PC-3 (cell line): ENCODE results near the gene BMPER.

Source experiments
- EZH2 ChIP-seq: fragments of 300-600 bp; sonication (generic); IDR thresholded peaks from one replicate; pipeline ENCODE4 v1.6.1; 2017; ENCODE audit warnings: antibody characterized with exemption, mild to moderate bottlenecking, low read length; ENCODE audit not compliant: unreplicated experiment
- EZH2phosphoT487 ChIP-seq: fragments of 300-600 bp; sonication (generic); IDR thresholded peaks from 2 replicates; pipeline ENCODE4 v1.6.1; 2018; ENCODE audit warnings: mild to moderate bottlenecking, antibody characterized with exemption, low read length, borderline replicate concordance
- TF ChIP-seq, protein P1 (sequence below): fragments of 300-600 bp; sonication (generic); conservative IDR thresholded peaks from 2 replicates; pipeline ENCODE4 v1.5.1; 2017; ENCODE audit warnings: antibody characterized with exemption, low read depth, mild to moderate bottlenecking, low read length

DNA sequence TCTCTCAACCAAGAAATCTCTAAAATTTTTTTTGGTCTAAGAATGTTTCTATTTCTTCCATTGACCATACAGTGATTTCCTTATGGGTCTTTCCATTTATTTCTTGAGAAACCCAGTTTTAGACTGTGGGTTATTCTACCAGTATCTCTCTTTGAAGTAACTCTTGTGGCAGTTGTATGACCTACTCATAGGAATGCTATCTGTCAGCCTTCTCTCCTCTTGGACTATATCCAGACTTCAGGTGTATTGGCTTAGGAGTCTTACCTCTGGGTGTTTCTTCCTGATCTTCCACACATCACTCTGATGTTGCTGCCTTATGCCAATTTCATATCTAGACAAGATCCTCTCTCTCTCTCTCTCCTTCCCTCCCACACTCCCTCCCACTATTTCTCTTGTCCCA lies 178.1 kb downstream of the BMPER start:
- TF ChIP-seq, protein P1, sequence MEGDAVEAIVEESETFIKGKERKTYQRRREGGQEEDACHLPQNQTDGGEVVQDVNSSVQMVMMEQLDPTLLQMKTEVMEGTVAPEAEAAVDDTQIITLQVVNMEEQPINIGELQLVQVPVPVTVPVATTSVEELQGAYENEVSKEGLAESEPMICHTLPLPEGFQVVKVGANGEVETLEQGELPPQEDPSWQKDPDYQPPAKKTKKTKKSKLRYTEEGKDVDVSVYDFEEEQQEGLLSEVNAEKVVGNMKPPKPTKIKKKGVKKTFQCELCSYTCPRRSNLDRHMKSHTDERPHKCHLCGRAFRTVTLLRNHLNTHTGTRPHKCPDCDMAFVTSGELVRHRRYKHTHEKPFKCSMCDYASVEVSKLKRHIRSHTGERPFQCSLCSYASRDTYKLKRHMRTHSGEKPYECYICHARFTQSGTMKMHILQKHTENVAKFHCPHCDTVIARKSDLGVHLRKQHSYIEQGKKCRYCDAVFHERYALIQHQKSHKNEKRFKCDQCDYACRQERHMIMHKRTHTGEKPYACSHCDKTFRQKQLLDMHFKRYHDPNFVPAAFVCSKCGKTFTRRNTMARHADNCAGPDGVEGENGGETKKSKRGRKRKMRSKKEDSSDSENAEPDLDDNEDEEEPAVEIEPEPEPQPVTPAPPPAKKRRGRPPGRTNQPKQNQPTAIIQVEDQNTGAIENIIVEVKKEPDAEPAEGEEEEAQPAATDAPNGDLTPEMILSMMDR: no peak
- TF ChIP-seq EZH2: no peak
- no peak for TF ChIP-seq EZH2phosphoT487
